Activated CD4-positive, alpha-beta T cell treated with anti-CD3 and anti-CD28 coated beads, Interleukin-2, amount 50 U/mL, for 16 hours (primary cell): Measurements from ENCODE around the gene TBC1D1.
A peak's percentile ranks its signal among the peaks of the same experiment; 100 is the strongest.

Source experiments
- DNase-seq: peaks from one replicate; pipeline ENCODE4 v3.0.0-alpha.2; 2020

Gene TBC1D1

DNA sequence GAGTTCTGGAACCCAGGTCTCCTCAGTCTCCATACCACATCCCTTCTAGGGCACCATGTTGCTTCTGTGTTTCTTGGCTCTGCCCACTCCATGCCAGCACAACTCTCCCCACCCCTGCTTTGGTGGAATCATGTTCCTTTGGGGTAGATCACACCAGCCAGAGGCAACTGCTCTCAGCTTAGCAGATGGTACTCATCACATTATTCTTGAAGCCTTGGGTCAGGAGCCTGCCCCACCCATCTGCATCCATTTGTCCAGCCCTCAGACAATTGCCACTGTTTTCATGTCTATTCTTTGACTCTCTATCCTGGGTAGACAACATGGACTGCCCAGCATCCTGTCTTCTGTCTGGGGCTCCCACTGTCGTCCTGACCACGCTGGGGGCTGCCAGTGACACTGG lies 216.9 kb downstream of the TBC1D1 start:
- no peak for DNase-seq

- no peak for DNase-seq
Observed at GRCh38 chr4:38109370-38109769, 218.5 kb downstream of the TBC1D1 start.

GRCh38 chr4:38109896-38110295 lies 219.0 kb downstream of the TBC1D1 start:
- DNase-seq, result no peak

- no peak for DNase-seq
Observed at GRCh38 chr4:38111024-38111423, 220.1 kb downstream of the TBC1D1 start.

DNA sequence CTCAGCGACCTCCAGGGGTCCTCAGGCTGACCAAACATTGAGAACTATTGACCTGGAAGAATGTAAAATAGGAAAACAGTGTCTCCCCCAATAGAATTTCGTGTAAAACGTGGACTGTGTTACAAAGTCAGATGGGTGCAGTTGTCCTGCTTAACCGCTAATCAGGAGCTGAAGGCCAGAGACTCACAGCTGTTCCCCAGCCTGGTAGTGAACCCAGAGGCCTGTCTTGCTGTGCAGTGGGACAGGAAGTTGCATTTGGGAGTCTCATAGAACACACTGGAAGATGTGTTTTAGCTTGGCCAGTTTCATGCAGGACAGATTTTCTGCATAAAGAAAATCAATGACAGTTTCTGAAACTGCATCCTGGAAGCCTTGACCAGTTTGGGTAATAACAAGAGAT lies 220.8 kb downstream of the TBC1D1 start:
- no peak for DNase-seq

DNA sequence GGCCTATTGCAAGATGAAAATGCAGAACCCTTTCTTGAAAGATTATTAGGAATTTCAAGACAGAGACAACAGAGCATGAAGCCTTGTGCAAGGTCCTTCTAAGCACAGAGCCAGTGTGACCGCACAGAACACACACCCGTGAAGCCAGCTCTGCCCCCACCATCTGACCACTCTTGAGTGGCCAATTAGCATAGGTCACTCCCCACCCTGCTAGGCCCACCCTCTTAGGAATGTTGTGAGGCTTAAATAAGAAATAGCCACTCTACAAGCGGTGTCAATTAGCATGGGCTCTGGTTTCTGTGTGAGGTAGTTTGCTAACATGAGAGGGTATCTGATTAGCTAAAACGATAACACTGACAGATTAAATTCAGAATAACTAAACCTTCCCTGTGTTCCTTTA lies 222.2 kb downstream of the TBC1D1 start:
- no peak for DNase-seq

GRCh38 chr4:38113551-38113950 lies 222.7 kb downstream of the TBC1D1 start:
- no peak for DNase-seq

DNA sequence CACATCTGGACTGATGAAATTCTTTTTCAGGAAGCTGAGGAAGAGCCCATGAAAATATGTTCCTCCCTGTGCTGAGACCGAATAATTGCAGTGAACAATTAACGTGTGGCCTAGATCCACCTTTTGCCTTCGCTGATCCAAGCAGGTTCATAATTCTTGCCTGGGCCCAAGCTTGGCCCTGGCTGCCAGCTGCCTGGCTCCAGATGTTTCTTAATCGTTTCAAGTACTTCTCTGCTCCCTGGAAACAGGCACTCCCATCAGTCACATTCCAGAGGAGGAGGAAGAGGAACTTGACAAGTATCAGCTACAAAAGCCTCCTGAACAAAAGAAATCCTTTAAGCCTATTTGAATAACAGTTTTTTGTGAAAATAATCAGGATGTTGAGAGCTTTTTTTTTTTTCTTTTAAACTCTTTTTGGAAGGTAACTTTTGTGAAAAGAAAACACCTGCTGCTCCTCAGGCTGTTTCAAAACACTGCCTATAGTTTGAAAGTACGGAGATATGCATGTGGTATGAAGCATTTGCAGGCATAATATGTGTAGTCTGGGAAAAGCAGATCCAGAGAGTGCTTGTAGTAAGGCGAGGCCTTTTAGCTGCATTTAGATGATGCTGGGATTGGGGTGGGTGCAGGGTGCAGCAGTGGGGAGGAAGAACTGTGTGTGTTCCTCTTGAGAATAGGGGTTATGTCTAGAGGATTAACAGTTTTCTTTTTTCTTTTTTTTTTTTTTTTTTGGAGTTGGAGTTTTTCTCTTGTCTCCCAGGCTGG lies 223.7 kb downstream of the TBC1D1 start:
- DNase-seq, result no peak

GRCh38 chr4:38115601-38116000 lies 224.7 kb downstream of the TBC1D1 start:
- DNase-seq, result no peak

GRCh38 chr4:38117591-38117990 lies 226.7 kb downstream of the TBC1D1 start:
- DNase-seq, result no peak

DNA sequence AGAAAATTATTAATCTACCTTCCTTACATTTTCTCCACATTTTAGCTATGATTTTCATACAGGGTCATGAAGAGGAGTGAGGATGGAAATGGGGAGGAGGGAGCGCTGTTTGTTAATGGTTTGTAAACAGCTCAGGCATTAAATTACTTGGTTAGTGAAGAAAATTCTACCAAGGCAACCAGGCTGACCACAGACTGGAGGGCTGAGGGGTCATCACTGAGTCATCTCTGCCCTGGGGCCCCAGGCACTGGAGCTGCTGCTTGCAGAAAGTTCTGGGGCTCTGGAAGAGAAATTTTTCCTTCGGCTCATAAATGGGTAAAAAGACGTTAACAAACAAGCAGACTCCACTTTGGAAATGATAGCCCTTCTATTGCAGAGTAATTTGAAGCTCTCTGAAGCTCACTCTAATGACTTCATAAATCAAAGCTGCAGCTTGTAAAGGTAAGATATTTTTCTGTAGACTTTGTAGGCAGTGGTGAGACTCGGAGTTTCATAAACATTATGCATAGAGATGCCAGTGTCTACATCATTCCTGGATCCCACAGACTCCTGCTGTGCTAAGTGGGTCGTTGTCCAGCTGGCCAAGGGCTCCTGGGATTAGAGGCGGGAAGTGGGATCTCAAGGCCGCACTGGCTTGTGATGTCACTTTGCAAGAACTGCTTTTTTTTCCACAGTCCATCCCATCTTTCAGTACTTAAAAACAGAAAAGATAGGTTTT lies 228.9 kb downstream of the TBC1D1 start:
- no peak for DNase-seq

DNA sequence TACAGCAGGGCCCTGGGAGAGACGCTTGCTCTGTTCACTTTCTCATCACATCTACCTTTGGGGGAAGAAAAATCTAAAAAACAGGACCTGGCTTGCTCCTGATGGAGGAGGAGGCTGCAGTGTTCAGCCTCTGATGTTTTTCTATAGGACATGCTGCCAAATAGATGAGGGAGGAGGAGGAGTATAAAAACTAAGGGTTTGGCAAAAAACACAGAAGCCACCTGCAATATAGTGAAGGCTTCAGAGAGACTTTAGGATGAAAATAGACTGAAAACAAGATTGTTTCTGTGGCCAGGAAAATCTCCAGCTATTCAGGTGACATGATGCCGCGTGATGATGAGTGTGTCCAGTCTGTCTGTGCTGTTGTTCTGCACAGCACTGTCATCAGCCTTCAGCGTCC lies 229.9 kb downstream of the TBC1D1 start:
- DNase-seq, result no peak

GRCh38 chr4:38122060-38122459 lies 231.2 kb downstream of the TBC1D1 start:
- DNase-seq, result no peak

- DNase-seq, result no peak
Observed at GRCh38 chr4:38123555-38123954, 232.7 kb downstream of the TBC1D1 start.

DNA sequence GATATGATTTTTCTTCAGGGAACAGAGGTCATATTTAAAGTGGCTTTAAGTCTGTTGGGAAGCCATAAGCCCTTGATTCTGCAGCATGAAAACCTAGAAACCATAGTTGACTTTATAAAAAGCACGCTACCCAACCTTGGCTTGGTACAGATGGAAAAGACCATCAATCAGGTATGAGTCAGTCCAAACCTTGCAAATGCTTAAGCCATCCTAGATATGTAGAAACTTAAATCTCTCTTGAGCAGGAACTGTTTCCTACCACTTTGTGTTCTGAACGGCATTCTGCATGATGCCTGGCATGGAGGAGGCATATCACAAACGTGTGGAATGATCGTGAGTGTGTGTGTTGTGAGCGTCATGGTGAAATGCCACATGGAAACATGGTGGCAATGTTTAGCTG lies 234.1 kb downstream of the TBC1D1 start:
- DNase-seq, result no peak

DNA sequence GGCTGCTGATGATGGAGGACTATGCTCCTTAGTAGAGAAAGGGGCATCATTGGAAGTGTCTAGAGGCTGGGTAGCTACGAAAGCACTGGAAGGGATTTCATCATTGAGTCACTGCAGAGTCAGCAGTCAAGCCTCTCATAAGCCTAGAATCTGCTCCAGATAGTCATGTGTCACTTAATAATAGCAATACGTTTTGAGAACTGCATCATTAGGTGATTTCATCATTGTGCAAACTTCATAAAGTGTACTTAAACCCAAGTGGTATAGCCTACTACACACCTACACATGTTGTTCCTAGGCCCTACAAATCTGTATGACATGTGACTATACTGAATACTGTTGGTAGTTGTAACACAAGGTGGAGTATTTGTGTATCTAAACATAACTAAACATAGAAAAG lies 234.9 kb downstream of the TBC1D1 start:
- no peak for DNase-seq

GRCh38 chr4:38128478-38129459 lies 237.9 kb downstream of the TBC1D1 start:
- DNase-seq, result peak; percentile 92

DNA sequence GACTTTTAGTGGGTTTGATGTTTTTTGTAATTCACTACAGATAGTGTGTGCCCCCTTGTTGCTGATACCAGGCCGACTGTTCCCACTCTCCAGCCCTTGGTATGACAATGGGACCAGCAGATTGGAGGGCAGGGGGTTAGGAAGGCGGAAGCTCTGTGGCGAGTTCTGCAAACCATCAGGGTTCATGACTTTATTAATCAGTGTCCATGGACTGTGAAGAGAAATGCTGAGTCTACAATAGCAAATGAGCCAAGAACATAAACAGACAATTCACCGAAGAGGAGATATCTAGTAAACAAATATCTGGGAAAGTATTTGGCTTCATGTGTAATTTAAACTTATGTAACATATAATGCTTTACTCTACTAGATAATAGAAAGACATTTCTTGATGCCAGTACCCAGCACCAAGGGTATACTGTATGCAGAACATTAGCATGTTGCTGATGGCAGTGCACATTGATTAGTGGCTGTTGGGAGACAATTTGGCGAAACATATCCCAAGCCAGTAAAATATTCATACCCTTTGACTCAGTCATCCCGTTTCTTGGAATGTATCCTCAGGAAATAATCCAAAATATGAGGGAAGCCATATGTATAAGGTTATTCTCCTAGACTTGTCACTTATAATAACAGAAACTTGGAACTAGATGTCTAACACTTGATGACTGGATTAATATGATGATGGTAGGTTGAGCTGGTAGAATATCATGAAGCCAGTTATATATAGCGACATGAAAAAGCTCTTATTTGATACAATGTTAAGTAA lies 238.8 kb downstream of the TBC1D1 start:
- no peak for DNase-seq

DNA sequence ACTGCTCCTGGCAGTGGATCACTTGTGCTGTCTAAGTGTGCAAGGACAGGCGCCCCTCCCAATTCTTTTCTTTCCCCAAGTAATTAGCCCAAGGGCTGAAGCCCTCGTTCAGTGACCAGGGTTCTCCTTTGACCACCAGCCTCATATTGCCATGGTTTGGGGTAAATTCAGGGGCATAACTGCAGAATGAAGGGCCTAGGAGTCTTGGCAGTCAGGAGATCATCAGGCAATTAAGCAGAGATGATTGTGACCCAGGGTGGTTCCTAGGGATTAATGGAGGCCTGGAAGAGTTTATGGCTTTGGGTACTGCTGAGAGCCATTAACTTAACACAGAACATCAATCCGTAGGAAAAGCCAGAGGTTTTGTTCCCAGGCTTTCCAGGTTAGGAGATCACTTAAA lies 240.0 kb downstream of the TBC1D1 start:
- DNase-seq, result no peak

DNA sequence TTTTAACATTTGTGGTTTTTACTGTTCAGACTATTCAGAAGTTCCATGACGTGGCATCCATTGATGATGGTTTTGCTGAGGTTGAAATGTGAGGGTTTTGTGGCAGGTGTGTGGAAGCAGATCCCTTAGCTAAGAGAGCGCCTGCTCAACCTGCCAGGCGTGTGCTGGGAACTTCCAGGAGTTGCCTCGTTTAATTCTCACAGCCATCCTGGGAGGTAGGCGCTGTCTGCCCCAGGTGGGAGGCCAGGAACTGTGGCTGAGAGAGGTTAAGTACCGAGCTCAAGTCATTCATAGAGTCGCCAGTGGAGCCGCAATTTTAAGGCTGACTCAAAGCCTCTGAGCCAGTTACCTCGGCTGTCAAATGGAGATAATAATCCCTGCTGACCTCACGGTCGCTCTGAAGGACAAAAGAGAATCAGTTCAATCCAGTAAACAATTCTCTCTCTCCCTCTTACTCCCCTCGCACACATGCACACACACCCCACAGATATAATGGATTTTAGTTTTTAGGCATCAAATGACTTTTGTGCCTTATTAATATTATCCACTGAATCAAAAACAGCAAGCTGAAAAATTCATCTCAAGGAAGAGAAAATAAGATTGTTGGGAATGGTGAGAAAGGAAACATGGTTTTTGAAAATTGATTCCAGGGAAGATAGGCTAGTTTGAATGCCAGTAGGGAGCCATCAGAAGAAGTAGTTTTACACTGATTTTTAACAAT lies 240.6 kb downstream of the TBC1D1 start:
- peak; percentile 90 for DNase-seq

DNA sequence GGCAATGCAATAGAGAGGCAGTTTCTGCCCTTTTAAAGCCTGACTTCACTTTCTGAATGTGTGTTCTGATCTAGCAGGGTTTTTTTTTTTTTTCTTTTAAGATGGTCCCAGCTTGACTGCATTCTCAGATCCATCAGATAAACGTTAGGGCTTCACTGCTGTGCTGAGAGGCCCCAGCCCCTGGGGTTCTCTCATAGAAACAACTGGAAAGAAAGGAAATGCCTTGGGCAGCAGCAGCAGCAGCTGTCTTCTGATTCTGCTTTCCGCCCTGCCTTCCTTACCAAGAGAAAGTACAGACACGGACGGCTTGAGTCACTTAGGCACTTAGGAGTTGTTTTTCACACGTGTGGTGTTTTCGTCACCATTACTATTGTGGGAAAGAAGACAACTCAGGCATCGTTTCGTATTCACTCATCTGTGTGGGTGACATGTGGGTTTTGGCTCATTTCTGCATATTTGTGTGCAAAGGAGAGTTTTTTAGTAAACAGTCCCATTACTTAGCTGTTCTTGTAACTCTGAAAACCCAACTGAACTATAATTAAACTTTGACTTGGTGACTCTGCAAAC lies 241.3 kb downstream of the TBC1D1 start:
- DNase-seq, result peak; percentile 97
